GM12872 (cell line): ENCODE measurements around the gene TMTC1.

Experiments used
- TF ChIP-seq, protein P1 (sequence below): IDR thresholded peaks from 3 replicates; pipeline ENCODE4 v1.5.1; 2011; ENCODE audit warnings: low read depth, mild to moderate bottlenecking, low read length, moderate library complexity; ENCODE audit not compliant: insufficient read depth

Gene TMTC1

DNA sequence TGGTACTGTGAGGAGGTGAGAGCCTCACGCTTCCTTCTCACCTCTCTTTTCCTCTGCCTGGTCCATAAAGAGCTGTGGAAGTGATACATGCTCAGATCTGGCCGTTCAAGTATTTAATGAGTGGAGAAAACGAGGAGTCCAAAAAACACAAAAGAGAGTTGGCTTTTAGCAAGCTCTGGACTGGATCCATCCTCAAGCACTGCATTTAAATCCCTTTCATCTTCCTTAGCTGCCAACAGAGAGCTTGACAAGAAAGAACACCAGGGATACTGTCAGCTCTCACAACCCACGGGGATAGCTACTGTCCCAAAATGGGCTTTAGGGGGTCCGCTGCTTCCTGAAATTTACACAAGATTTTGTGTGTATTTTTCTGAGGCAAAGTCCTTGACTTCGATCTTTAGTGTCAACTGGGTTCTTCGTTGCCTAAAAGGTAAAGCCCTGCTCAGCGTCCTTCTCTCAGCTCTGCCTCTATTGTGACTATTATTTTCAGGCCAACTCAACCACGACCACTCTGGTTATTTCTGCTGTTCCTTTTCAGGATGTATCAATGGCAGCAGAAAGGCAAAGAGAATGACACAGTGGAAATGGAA lies 120.9 kb downstream of the TMTC1 start:
- TF ChIP-seq, protein P1, sequence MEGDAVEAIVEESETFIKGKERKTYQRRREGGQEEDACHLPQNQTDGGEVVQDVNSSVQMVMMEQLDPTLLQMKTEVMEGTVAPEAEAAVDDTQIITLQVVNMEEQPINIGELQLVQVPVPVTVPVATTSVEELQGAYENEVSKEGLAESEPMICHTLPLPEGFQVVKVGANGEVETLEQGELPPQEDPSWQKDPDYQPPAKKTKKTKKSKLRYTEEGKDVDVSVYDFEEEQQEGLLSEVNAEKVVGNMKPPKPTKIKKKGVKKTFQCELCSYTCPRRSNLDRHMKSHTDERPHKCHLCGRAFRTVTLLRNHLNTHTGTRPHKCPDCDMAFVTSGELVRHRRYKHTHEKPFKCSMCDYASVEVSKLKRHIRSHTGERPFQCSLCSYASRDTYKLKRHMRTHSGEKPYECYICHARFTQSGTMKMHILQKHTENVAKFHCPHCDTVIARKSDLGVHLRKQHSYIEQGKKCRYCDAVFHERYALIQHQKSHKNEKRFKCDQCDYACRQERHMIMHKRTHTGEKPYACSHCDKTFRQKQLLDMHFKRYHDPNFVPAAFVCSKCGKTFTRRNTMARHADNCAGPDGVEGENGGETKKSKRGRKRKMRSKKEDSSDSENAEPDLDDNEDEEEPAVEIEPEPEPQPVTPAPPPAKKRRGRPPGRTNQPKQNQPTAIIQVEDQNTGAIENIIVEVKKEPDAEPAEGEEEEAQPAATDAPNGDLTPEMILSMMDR, result no peak

DNA sequence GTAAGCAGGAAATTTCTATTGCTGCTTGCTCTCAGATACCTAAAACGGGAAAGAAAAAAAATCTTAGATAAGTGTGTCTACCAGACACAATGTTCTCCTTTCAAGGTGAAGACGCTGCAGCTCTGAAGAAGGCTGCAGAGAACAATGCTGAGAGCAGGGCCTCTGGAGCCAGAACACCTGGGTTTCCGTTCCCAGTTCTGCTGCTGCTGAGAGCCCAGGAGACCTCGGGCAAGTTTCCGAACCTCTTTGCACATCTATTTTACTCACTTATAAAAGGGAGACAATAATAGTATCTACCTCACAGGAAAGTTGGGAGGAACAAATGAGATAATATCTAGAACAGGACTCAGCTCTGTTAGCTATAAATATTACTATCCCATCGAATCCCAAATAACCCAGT lies 122.9 kb downstream of the TMTC1 start:
- TF ChIP-seq, protein P1, result no peak

DNA sequence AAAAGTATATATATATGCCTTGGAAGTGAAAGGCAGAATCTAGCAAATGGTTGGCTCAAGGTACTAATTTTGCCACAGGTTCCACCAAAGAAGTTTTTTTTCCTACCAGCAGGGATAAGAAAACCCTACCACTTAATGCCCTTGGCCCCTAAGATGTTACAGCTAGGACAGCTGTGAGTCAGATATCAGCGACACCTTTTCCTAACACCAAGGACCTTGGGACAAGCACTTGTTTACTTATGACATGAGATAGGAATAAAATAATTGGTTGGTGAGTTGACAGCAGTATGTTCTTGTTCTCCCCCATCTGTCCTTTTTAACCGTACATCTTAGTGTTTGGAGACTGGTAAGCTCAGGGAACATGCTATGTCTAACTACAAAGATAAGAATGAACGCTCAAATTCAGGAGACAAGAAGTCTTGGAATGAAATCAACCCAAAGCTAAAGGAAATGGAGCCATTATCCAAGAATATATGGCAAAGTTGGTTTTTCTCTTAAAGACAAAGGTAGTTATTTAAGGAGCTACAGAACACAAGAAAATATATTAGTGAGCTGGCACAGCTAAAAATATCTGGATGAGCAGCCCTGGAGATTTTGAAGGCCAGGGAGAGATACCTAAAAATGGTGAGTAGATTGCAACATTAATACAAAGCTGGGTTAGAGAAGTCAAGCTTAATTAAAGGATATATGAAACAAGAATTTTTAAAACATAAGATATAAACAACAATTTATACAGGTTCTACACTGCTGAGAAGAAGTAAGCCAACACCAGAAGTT lies 126.8 kb downstream of the TMTC1 start:
- TF ChIP-seq, protein P1, result no peak

DNA sequence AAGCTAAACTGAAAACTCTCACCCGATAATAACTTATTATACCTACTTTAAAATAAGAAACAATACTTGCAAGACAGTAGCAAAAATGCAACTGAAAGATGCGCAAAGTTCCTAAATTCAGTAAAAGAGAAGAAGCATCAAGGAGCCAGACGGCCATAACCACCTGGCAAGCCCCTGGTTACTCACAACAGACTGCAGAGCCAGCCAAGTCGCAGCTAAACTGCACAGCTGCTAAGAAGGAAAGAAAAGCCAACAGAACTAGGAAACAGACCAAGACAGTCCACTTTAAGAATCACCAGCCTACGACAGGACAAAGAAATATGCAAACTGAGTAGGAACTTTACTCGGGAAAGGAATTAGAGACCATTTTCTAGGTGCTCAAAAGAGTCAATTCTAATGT lies 127.9 kb downstream of the TMTC1 start:
- TF ChIP-seq, protein P1, result no peak

DNA sequence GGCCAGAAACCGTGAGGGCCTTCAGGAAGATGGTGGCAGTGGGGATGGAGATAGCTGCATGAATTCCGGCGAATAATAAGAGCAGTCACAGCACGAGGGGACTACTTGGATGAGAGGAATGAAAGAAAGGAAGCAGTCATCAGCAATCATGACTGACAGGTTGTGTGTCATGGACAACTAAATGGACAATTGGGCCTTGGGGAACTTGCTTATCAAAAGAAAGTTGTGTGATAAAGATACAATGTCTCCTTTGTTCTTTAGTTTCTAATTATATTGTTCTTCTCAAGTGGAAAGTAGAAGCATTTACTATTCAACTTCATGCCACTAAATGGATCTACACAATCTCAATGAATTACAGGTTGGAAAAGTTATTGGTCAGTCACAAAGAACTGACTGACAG lies 130.5 kb downstream of the TMTC1 start:
- TF ChIP-seq, protein P1, result no peak

DNA sequence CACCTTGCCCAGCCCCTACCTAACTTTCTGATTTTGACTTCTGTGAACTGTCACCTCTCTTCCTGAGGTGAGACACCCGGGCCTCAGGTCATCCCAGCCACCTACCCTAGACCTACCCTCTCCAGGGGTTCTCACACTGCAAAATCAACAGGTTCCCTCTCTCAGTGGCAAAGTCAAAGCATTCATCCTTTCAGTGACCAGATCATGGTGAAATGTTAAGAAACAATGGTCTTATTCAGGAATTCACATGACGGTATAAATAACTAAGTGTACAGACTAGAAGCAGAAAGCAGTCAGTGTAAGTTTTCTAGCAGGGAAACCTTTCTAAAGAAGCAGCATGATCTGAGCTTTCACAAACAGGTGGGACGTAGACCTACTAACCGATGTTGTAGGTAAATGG lies 133.4 kb downstream of the TMTC1 start:
- TF ChIP-seq, protein P1, result no peak

DNA sequence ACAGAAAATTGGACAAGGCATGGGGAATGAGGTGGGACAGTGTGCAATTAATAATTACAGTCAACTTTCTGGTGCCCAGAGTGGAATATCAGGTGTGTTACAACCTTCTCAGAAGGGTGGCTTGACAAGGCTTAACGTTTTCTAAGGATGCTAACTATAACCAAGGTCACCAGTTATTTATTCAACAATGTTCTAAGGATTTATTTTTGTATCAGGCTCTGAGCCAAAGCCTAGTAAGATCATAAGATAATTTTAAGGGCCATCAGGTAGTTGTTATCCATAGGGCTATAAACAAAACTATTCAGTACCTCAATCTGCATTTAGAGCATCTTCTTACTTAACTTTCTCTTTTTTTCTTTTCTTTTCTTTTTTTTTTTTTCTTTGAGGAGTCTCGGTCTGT lies 134.0 kb downstream of the TMTC1 start:
- TF ChIP-seq, protein P1, result no peak
